Measurements from ENCODE around the gene PTPRM.

The PTPRM gene

DNA sequence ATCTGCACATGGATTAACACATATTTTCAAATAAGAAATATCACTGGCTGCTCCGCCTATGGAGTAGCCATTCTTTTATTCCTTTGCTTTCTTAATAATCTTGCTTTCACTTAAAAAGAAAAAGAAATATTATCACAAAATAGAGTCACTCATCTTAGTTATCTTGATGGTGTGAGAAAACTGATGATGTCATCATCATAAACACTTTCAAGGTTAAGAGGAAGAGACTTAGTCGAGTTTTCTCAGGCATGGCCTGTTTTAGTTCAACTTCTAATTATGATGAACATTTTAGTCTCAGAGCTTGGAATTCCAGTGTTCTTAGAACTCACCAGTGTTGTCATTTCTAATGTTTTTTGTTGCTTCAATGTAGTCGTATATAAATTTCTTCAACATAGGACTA is 506.1 kb downstream of the PTPRM start:
- DNase-seq: no peak

DNA sequence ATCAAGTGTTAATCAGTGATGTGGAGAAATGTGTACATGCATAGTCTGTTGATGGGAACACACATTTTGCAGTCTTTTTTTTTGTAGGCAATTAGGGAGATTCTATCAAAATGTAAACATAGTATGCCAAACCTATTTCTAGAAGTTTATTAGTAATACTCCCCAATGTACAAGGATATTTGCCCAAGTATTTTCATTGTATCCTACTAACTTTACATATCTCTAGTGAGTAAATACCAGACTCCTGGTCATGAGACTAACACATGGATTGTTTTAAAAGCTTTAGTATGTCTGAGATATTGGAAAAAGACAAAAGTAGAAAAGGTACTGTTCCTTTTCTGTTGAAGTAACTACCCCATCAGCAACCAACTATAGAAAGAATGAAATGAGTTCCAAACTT is 513.0 kb downstream of the PTPRM start:
- DNase-seq: no peak

DNA sequence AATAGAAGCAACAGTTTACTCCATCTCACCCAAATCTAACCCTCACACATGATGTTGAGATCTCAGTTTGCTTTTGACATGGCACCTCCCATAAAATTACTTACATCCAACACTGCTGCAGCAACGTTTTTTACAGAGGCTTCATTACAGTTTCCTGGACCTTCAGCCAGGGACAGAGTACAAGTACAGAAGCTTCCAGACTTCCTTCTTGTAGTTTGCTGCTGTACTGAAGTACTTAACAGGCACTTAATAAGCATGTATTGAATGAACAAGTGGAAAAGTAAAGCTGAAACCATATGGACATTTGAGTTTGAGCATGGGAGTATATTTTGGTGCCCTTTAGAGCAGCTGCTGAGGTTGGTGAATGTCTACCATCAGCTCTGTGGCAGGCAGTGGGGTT is 514.2 kb downstream of the PTPRM start:
- DNase-seq: no peak

DNA sequence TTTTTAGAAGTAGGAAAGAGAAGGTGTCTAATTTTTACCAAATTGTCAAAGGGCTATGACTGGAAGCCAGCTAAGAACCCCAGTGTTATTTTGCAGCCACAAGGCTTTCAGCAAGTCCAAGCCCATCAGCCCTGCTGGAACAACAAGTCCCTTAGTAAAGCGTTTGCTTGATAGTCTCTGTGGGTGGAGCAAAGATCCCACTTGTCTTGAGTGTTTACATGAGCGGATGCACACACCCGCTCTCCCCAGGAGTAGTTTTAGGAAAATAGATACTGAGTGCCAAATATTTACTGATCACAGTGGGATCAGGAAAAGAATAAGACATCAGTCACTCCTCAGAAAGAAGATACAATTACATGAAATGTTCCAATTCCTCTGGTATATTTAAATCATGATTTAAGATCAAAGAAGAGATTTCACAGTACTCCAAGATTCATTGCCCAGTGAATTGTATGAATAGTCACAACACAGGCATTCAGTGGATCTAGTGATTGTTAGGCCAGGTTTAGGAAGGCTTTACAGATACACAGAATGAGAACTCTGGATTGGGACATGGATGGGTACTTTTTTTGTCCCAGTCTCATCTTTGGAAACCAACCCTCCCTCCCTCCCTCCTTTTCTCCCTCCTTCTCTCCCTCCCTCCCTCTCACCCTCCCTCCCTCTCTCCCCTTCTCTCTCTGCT is 514.9 kb downstream of the PTPRM start:
- DNase-seq: no peak

DNA sequence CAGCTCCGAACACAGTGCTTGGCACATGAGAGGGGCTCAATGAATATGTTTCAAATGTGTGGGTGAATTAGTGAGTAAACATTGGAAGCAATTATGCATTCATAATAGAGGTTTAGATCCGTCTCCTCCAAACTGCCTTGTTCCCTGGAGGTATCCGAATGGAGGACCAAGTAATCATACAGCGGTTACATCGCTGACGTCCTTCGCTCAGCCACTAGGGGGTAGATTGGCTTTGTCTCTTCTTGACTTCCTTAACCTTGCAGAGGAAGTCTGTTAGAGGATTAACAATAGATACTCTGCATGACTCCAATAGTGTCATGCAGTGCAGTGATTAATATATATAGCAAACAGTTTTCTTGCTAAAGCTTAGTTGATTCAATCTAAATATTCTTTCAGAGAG is 517.0 kb downstream of the PTPRM start:
- DNase-seq: no peak

DNA sequence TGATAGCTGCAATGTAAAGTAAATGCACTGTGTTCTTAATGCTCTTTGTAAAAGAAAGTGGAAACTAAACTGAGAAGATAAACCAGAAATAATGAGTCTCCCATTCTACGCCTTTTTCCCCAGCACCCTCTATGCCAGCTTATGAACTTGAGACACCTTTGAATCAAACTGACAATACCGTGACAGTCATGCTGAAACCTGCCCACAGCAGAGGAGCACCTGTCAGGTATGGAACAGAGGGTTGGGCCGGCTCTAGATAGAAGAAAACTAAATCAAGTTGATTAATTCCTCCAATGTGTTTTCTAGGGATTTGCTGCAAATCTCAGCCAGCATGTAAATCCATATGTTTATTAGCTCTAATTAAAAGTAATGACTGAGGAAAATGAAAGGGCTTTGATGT is 521.5 kb downstream of the PTPRM start:
- DNase-seq: no peak

DNA sequence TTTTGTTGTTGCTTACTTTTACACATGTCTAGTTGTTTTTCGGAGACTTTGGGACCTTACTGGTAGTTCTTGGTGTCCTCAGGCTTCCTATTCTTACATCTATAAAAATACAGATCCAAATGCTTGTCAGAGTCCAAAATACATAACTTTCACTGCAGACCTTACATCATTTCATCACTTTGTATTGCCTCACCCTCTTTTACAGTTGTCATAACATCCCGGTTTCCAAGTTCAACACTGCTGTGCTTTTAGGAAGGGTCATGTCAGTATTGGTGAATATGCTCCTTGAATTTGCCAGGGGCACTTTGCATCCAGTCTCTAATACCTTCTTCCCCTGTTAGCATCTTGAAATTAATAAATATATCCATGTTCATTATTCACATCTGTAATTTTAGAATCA is 523.9 kb downstream of the PTPRM start:
- no peak for DNase-seq

DNA sequence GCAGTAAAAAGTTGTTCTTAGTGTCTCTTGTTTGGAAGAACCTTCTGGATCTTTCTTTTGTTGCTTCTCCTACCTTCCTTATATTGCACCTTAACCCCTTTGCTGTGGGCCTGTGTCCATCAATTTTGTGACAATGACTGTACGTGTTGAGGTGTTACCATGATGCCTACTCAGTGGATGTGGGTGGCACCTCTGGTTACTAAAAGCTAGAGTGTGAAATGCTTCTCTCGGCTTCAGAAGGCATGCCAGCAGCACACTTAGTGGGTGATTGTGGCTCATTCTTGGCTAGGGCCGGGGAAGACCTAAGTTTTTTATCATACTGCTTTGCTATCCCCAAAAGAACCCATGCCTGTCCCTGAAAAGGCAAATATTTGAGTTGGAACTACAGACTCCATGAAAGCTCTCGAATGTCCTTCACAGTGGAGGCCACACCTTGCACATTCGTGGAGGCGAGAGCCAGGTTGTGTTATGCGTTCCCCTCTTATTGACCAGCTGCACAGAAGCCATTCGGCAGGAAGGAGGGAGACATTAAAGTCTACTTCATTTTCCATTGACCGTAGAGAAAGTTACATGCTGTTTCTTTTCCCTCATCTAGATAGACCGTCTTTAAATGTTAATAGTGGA is 528.9 kb downstream of the PTPRM start:
- DNase-seq: no peak

DNA sequence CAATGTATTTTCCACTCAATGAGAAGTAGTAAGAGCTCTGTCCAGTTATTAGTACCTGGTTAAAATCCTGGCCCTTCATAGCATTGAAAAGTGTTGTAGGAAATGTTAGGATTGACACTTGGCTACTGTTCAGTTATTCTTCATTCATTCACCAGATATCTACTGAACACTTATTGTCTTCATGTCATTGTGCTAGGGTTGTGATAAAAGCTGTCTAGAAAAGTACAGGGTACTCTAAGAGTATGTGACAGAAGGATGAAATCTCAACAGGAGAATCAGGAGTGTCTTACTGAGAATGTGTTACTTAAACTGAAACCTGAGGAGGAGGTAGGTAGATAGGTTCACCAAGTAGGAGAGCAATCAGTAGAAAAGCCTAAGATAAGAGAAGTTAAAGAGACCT is 530.3 kb downstream of the PTPRM start:
- no peak for DNase-seq

DNA sequence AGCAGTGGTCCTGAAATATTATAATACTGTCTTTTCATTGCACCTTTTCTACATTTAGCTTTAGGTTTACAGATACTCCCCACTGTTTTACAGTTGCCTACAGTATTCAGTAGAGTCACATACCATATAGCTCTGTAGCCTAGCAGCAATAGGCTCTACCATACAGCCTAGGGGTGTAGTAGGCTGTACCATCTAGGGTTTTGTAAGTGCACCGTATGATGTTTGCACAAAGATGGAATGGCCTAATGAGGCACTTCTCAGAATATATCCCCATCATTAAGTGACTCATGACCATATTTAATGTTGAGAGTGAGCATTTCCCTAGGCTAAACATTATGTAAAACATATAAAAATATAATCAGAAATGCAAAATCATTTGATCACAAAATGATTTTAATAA is 530.8 kb downstream of the PTPRM start:
- DNase-seq: no peak

DNA sequence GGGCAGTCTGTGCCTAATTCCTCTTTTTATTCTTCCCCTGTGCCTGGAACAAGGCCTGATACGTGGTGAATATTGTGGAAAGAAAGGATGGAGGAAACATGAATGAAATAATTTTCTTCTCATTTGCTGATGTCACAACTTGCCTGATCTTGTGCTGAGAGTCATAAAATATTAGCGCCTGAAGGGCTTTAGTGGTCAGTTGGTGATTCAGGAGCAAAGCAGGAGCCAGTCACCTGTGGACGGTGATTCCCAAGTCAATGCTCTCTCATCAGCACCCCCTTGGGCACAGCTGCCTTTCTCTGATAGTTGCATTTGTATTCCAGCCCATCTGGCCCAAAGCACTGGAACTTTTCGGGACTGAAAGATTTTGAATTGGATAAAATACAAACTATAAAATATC is 539.5 kb downstream of the PTPRM start:
- no peak for DNase-seq

DNA sequence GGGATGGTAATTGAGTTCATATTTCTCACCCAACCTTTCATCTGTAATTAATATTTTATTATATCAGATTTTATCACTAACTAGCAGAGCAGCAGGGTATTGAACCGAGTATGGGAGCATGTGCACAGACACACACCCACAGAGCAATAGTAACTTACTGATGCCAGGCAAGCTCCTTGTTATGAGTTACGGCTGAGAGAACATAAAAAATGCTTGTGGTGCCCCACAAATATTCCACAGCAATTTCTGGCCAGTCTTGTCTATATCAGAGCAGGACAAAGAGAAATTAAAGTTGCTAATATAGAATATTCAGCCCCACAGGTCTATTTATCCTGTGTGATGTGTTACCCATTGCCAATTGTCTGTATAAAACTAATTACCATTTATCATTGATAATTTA is 540.3 kb downstream of the PTPRM start:
- no peak for DNase-seq

DNA sequence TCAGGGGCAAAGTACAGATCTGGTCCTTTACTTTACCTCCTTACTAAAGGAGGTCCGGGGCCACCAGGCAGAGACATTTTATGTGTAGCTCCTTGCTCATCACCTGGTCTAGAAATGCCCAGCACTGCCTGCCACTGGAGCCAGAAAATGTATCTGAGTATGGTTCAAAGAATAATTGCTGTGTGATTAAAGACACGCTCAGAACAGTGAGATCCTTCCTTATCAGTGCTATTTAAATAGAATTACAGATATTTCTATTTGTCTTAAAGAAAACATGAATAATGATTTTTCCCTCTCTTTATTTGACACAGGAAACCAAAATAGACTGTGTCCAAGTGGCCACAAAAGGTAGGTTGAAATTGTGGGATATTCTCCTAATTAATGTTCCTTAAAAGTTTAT is 547.4 kb downstream of the PTPRM start:
- DNase-seq: no peak

DNA sequence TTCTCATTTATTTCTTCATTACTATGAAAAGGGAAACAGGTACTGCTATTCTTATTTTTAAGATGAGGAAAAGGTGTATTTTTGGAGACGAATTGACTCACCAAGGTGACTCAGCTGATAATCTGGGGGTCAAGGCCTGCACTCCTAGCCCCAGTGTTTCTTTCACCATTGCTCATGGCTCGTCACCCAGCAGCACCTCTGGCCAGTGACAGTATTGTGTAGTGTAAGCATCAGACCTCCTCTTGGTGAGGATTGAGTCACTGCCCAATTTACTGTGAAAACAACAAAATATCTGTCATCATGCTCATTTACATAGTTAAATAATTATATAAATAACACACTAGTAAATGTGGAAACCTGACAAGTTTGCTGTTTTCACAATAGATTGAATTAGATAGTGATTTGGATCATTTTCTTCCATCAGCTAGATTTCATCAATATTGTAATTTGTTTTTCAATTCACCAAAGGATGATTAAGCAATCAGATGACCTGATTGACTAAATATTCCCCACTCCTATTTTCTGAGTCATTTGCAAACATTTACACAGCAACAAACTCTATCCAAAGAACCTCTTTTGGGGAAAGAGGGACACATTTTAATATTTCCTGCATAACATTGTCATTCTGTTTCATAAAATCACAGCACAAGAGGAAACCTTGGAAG is 549.4 kb downstream of the PTPRM start:
- no peak for DNase-seq

DNA sequence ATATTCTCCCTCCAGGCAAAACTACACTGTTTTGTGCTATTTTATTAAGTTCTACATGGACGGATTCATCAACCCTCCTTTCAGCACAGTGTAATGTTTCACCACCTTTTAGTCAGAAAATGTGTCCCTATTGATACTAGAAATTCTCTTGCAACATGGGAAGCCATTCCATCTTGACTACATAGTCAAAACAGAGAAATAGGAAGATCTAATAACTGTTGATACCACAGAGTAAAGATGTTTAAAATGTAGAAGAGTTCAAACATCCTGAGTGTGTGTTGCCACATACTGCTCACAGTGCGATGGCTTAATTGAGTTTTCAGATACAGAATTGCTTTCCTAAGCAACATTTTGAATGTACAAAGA is 549.9 kb downstream of the PTPRM start:
- DNase-seq: no peak

DNA sequence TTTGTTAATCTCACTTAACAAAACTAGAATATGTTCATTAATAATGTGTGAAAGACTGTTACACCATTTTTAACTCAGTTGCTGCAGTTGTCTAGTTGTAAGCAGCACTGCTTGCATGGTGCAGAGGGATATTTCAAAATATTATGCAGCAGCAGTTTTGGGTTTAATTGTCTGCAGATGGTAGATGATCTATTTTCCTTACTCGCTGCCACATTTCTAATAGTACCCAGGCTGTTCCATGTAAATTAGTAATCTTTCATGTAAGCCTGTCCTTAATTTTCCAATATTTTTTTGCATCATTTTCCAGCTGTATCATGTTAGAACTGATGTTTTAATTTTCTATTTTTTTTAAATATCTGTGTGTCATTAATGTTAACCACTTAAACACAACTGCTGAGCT is 554.0 kb downstream of the PTPRM start:
- DNase-seq: no peak

DNA sequence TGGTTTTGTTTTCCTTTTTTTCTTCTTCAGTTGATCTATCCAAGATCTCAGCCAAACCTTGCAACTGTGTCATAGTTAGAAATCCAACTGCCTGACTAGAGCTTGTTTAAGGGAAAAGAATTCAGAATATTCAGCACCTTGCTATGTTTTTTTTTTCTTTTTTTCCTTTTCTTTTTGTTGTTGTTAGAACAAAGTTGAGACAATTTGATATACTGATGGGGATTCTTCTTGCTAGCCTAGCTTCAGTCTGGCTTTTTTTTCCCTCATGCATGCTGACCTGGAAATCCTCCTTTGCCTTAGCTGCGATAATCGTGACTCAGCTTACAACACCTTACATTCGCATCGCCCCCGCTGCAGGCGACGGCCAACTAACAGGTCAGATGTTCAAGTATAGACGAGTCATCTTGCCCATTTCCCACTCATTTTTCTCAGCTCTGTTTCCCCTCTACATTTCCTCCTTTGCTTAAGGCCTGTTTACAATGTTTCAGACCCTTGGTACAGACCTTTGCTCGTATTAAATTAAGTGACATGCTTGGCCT is 554.9 kb downstream of the PTPRM start:
- DNase-seq: no peak

DNA sequence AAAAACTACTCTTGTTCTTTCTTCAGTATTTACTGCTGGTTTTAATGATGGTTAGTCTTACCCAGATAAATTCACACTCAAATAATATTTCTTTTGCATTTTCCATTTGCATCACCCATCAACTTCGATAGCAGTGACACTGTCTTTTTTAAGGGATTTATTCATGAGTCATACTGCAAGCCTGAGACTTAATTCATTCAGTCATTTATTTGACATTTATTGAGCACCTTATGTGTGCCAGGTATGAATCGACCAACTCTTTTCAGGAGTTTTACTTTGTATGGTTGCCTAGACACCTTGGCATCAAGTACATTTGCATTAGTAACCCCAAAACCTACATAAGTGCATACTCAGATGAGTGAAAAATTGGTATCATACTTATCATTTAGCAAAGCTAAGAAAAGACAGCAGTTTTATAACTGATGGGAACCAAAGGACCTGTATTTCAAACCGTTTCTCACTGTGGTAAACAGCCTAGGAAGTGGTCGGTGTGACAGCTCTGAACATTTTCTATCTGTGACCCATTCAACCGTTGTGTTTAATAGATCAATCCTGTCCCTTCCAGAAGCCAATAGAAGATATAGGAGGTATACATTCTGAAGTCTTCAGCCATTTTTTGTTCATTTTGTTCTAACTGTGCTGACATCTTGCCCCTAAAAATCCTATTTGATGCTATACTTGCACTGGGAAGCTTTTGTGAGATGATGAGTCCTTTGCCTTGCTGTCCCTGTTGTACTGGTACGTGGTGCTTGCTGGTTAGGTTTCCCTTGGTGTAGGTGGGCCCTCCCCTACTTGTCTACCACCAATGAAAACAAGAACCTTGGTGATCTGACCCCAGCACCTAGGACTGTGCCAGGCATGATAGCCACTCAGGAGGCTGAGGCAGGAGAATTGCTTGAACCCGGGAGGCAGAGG is 557.4 kb downstream of the PTPRM start:
- DNase-seq: no peak

DNA sequence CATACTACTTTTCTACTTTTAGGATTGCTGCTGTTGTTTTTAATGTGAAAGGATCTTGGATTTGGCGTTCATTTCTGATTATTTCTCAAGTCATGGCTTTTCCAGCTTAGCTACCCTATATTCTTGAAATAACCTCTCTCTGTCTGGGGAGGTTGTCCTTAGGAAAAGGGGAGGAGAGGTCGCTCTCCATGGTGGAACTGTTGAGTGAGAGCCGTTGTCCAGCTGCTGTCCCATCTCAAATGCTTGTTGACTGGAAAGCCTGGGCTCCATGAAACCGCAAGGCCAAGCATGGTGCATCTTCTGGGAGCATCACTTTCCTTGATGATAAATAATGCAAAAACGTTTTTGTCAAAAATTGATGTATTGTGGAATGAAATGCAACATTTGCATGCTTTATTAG is 563.0 kb downstream of the PTPRM start:
- no peak for DNase-seq

DNA sequence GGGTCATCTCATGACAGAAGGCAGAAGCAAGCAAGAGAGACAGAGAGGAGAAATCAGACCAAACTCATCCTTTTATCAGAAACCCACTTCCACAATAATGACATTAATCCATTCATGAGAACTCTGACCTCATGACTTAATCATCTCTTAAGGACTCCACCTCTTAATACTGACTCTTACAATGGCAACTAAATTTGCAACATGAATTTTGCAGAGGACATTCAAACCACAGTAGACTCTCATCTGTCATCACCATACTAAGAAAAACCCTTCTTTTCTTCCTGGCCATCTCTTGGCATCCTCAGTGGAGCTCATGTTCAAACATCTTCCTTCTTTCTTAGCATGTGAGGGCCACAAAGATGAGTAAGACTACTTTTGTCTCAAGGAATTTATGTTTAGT is 565.9 kb downstream of the PTPRM start:
- DNase-seq: no peak

DNA sequence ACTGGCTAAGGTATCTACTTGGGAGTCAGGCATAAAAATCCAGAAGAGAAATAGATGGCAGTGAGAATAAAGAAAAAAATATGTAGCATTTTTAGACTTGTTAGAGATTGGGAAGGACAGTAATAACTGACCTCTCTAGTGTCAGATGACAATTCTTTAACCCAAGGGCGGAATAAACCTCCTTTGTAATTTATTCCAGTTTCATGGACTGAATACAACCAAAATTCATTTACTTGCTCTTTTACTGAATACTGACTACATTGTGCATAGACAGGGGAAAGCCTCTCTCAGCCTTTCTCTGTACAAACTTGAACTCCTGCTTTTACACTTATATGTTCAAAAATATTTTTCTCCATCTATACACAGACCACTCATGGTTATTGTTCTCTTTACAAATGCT is 566.8 kb downstream of the PTPRM start:
- no peak for DNase-seq

DNA sequence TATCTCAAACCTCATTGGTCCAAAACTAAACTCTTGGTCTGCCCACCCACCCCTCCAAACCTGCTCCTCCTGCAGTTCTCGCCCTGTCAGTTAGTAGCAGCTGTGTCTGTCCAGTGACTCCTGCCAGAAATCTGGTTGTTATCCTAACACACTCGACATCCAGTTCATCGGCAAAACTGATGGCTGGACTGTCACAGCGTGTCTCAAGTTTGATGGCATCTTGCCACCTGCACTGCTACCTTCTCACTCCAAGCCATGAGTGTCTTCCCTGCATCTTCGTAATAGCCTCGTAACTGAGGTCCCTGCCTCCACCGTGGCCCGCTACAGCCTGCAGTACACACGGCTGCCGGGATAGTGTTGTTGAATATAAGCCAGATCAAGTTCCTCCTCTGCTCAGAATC is 572.0 kb downstream of the PTPRM start:
- no peak for DNase-seq

DNA sequence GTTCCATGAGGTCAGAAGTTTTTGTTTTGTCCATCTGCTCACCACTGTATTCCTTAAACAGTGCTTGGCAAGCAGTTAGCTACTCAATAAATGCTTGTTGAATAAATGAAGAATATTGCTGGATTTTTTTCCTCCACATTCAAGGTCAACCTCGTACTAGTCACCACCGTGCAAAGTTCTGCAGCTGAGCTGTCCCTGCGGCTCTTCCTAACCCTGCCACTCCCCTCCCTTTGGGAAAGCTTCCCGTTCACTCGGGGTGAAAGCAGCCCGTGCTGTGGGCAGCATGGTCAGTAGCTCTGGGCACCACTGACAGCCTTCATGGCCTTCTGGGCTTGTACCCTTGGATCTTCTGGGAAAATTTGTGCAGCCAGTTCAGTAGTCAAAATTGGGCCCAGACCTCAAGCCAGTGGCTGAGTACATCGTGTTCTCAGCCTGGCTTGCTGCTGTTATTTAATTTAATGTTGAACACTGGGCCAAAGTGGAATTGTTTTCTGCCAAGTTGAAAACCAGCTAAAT is 572.8 kb downstream of the PTPRM start:
- DNase-seq: no peak
